ENCODE data around the gene INSYN1. TPM values are rescaled to one million over a fixed set of nuclear protein-coding genes. Genes with fewer than 3 reads are reported as not detected.

Gene INSYN1
- not detected in 2 replicates for total RNA-seq

GRCh38 chr15:73753250-73754130, at the start of gene INSYN1:
Gene INSYN1 (minus strand): TSS chr15:73753351. CDS start chr15:73751130, 2,221 bp downstream.

Other genes starting within 250 kb of the INSYN1 start
- 106 and 109 TPM in 2 replicates for gene NPTN, start 120.0 kb downstream of the INSYN1 start, total RNA-seq
- 31.5 and 76.1 TPM in 2 replicates for gene CD276, start 69.0 kb downstream of the INSYN1 start, total RNA-seq
- not detected in 2 replicates for gene TBC1D21, start 120.2 kb upstream of the INSYN1 start, total RNA-seq
- 14.7 and 36.6 TPM in 2 replicates for gene LOXL1, start 173.1 kb upstream of the INSYN1 start, total RNA-seq
- 9.4 and 20.7 TPM in 2 replicates for gene STOML1, start 238.9 kb upstream of the INSYN1 start, total RNA-seq
- 33.0 and 41.9 TPM in 2 replicates for gene PML, start 241.4 kb upstream of the INSYN1 start, total RNA-seq

All from tracheal epithelial cell (primary cell).